HS-5 (cell line): ENCODE results near the gene ANKRD22.
"Not testable (repeated sequence)": the region's sequence is repeated elsewhere in the genome, so short reads cannot be mapped to it uniquely, and the experiment has no call there.

Experiments used
- DNase-seq: peaks from one replicate; pipeline ENCODE4 v3.0.0-alpha.2; 2012; ENCODE audit warnings: low read depth

Gene ANKRD22

GRCh38 chr10:88877298-88877697, 25.7 kb upstream of the ANKRD22 start:
- DNase-seq, result no peak

GRCh38 chr10:88875081-88875480, 23.4 kb upstream of the ANKRD22 start:
- no peak for DNase-seq

DNA sequence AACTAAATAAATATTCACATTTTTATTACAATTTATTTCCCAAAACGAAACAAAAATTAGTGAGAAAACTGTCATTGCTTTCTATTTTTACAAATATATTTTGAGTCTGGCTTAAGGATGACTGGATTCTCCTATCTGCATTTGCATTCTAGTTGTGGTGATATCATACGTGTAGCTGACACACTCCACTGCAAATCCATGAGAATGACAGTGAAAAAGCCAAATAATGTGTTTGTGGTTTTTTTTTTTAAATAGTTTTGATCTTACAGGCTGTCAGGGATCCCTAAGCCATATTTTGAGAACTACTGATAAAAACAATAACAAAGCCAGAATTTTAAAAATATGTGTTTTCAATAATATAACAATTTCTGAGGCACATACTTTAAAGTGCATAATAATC, 22.6 kb upstream of the ANKRD22 start:
- DNase-seq, result no peak

GRCh38 chr10:88873757-88874156, 22.1 kb upstream of the ANKRD22 start:
- no peak for DNase-seq

- DNase-seq, result no peak
Observed at GRCh38 chr10:88870089-88870488, 18.4 kb upstream of the ANKRD22 start.

- DNase-seq, result no peak
Observed at GRCh38 chr10:88866454-88866853, 14.8 kb upstream of the ANKRD22 start.

GRCh38 chr10:88865281-88865876, 13.7 kb upstream of the ANKRD22 start:
- no peak for DNase-seq

DNA sequence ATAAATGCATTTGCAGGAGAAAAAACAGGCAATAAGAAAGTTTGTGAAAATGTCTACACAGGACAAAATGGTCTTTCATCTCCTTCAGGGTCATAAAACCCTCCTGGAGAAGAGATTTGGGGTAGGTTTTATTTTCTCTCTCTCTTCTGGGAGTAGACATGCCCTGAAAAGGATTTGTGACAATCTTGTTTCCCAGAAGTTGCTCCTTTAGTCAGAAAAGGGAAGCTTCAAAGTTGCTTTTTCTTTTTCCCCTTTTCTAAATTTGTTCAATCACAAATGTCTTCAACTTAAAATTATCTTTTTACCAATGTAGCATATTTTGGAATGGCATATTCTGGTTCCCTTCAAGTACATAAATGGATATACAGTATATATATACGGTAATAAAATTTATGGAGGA, 9.4 kb upstream of the ANKRD22 start:
- no peak for DNase-seq

- DNase-seq, result no peak
Observed at GRCh38 chr10:88858491-88858890, 6.8 kb upstream of the ANKRD22 start.

- no peak for DNase-seq
Observed at GRCh38 chr10:88857831-88858230, 6.2 kb upstream of the ANKRD22 start.

DNA sequence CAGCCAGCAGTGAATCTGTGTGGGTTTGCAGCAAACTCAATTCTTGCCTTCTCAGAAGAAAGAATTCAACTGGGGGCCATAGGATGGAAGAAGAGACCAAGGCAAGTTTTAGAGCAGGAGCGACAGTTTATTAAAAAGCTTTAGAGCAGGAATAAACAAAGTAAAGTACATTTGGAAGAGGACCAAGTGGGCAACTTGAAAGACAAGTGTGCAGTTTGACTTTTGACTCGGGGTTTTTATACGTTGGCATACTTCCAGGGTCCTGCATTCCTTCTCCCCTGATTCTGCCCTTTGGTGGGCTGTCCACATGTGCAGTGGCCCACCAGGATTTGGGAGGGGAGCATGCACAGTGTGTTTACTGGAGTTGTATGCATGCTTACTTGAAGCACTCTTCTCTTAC, 3.0 kb upstream of the ANKRD22 start:
- no peak for DNase-seq

GRCh38 chr10:88853155-88853881, 1.7 kb upstream of the ANKRD22 start:
- no peak for DNase-seq

GRCh38 chr10:88852327-88852726, 683 bp upstream of the ANKRD22 start:
- no peak for DNase-seq

GRCh38 chr10:88850712-88851111, 932 bp downstream of the ANKRD22 start:
- no peak for DNase-seq

- DNase-seq, result no peak
Observed at GRCh38 chr10:88849234-88849633, 2.4 kb downstream of the ANKRD22 start.

DNA sequence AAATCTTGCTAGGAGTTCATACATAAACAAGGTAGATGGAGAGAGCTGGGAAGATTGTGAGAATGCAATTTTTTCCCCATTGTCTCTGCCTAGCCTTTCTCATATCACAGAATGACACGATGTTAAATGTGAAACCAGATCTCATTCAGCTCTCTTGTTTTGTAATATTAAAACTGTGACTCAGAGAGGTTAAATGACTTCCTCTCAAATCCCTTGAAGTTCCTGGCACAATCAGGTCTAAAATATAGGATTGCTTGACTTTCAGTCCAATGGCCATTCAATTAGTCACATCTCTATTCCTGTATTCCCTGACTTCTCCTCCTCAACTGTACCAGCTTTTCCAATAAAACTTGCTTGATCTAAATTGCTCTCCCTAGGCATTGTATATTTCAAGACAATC, 3.1 kb downstream of the ANKRD22 start:
- peak; percentile 68 for DNase-seq

DNA sequence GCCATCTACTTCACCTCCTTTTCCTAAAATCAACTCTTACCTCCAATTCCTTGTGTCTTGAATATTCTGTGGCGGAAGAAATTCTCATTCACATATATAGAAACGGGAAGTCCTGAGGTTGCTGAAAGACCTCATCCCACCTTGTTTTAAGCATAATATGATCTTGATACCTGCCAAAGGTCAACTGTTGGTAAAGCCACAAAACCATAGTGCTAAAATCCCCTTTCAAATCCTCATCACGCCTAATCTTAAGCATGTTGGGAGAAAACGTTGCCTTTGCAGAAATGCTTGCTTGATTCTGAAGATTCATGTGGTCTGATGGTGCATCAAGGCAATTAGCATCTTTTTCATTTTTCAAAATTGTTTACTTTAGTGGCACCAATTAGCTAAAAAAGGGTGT, 8.5 kb downstream of the ANKRD22 start:
- DNase-seq, result no peak

- no peak for DNase-seq
Observed at GRCh38 chr10:88841316-88842111, 10.1 kb downstream of the ANKRD22 start.

DNA sequence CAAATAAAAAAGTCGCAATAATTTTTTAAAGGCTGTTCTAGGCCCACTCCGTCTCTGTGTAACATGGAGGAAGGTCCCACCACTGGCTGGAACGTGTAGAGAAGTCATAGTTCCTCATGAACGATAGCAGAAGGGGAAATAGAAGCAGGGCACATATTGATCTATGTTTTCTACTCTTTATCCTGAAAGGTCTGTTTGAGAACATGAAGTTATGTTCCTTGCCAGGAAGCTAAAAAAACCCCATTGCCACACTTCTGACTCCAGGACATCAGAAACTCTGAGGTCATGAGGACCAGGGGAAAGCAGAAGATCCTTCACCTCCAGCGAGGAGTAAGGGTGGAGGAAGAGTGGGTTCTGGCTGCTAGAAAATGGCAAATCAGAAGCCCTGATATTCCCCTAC, 10.8 kb downstream of the ANKRD22 start:
- DNase-seq, result no peak

GRCh38 chr10:88840104-88840503, 11.5 kb downstream of the ANKRD22 start:
- DNase-seq, result no peak

GRCh38 chr10:88838766-88839350, 12.8 kb downstream of the ANKRD22 start:
- no peak for DNase-seq

DNA sequence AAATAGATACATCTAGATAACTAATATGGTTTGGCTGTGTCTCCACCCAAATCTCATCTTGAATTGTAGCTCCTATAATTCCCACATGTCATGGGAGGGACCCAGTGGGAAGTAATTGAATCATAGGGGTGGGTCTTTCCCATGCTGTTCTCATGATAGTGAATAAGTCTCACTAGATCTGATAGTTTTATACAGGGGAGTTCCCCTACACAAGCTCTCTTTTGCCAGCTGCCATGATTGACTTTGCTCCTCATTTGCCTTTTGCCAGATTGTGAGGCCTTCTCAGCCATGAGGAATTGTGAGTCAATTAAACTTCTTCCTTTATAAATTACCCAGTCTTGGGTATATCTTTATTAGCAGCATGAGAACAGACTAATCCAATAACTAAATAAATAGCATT, 14.0 kb downstream of the ANKRD22 start:
- DNase-seq, result not testable (repeated sequence)

DNA sequence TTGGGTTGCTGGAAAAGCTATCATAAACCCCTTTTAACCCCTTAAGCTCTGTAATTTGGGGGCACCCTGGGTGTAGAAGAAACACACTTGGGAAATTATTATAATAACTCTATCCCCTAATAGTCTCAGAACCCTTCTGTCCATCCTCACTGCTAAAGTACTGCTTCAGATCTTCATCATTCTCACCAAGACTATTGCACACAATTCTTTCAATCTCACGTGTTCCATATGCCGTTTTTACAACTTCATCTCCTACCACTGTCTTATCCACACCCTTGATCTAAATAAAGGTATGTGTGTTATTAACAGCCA, 15.8 kb downstream of the ANKRD22 start:
- DNase-seq, result no peak
